Ramos (cell line): ENCODE data around the gene ZBTB17.
"Not testable (repeated sequence)": the region's sequence is repeated elsewhere in the genome, so short reads cannot be mapped to it uniquely, and the experiment has no call there.

Source experiments
- in situ Hi-C: fragments of 300-500 bp; cut with MboI; formaldehyde crosslinking; loops from one replicate; pipeline ENCODE4 v1.14.3; 2022; ENCODE audit warnings: low sequenced_read_pairs; ENCODE audit not compliant: unreplicated experiment

ZBTB17 gene

DNA sequence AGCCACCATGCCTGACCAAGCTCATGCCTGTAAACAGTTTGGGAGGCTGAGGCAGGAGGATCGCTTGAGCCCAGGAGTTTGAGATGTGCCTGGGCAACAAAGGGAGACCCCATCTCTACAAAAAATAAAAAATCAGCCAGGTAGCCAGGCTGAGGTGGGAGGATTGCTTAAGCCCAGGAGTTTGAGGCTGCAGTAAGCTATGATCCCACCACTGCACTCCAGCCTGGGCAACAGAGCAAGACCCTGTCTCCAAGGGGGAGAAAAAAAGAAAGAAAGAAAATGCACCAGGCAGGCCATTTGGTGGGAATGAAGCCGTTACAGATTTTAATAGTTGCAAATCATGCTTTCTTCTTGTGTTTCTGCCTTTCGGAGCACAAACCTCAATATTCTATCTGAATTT is 62.3 kb downstream of the ZBTB17 start:
- in situ Hi-C loops, result not testable (repeated sequence)

GRCh38 chr1:15911927-15912326 is 64.0 kb downstream of the ZBTB17 start:
- in situ Hi-C loops, result no loop called here

- in situ Hi-C loops, result no loop called here
These were observed 64.8 kb downstream of the ZBTB17 start for GRCh38 chr1:15911141-15911540.

DNA sequence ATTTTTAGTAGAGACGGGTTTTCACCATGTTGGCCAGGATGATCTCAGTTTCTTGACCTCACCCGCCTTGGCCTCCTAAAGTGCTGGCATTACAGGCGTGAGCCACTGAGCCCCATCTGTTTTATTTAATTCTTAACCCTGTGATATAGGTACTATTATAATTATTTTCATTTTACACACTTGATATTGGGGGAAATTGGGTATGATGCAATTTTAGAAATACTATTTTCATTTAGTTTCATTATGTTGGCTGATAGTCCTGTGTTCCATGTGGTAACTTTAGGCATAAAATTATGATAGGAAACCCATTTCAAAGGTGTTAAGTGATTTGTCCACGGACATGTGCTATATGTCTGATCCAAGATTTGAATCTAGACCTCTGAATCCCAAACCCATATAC is 67.3 kb downstream of the ZBTB17 start:
- in situ Hi-C loops, result no loop called here

- in situ Hi-C loops, result no loop called here
These were observed 73.0 kb downstream of the ZBTB17 start for GRCh38 chr1:15902882-15903281.

- in situ Hi-C loops, result no loop called here
These were observed 75.1 kb downstream of the ZBTB17 start for GRCh38 chr1:15900662-15901279.

DNA sequence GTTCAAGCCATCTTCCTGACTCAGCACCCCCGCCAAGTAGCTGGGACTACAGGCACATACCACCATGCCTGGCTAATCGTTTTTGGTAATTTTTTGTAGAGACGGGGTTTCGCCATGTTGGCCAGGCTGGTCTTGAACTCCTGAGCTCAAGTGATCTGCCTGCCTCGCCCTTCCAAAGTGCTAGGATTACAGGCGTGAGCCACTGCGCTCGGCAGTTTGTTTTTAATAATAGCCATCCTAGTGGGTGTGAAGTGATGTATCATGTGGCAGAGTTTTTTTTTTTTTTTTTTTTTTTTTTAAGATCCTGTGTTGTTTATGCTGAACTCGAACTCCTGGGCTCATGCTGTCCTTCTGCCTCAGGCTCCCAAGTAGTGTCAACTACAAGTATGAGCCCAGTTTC is 76.6 kb downstream of the ZBTB17 start:
- in situ Hi-C loops, result no loop called here

GRCh38 chr1:15896841-15897610 is 78.9 kb downstream of the ZBTB17 start:
- in situ Hi-C loops, result not testable (repeated sequence)

GRCh38 chr1:15895233-15895632 is 80.7 kb downstream of the ZBTB17 start:
- in situ Hi-C loops, result no loop called here

DNA sequence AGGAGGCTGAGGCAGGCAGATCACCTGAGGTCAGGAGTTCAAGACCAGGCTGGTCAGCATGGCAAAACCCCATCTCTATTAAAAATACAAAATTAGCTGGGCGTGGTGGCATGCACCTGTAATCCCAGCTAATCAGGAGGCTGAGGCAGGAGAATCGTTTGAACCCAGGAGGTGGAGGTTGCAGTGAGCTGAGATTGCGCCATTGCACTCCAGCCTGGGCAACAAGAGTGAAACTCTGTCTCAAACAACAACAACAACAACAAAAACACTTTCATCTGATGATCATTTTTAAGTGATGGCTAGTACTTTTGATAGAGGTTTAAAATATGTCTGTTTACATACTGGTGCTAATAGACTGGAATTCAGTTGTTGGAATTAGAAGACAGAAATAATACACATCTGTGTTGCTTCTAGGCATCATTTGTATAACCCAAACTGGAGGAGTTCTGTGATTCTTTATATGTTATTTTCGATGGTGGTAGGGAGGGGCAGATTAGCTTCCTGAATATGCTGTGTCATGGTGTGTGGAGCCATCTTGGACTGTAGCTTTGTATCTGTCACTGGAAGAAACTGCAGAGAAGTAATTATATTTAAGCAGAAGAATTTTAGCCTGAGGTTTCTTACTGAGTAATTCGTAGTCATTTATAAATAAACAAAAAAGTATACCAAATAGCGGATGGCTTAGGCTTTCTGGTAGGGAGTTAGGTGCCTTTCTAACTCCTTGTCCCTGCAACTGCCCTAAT is 82.9 kb downstream of the ZBTB17 start:
- in situ Hi-C loops, result not testable (repeated sequence)
